ENCODE measurements around the gene ITFG1.

Gene ITFG1

DNA sequence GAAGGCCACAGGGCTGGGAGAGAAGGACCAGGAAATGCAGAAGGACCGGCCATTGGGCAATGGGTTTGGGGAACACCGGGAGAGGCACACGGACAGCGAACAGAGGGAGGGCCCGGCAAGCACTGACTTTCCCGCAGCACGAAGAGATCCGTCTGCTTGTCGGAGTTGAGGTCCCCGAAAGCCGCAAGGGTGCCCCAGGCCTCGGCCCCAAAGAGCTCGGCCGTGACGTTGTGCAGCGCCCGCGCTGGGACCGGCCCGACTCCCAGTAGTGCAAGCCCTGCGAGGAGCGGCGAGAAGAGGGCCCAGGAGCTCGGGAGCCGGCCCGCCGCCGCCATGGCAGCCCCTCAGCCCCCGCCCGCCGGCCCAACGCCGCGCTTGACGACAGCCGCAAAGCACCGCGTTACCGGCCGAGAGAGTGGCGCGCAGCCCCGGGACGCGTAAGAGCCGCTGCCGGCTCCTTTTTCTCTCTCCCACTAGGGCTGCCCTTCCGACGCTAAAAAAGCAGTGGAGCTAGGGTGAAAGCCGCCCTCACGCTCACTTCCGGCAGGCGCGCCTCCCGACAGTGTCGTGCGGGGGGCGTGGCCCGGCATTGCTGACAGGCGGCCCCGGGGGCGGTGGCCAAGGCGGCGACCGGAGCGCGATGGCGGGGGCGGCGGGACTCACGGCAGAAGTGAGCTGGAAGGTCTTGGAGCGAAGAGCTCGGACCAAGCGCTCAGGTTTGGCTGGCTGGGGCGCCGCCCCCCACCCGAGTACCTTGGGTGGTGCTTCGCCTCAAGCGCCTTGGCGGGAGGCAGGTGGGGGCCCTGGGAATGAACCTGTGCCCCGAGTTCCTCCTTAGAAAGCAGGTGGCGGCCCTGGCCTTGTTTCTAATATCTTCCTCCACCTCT lies at the start of gene ITFG1, which contains the start of gene PHKB:
TSS of gene ITFG1 (minus strand) at position 353 of the 887 bp plus-strand sequence. CDS start at position 335, 18 bp downstream.
TSS of gene PHKB (plus strand) at position 621 of the 887 bp plus-strand sequence. CDS start at position 641, 20 bp downstream.
- ATAC-seq (ENCODE audit: low read depth): peak; percentile 83
- Mint-ChIP-seq H3K27me3 (no peaks in the 10 kb centered on the region), H3K4me3 (peak within 1 kb of the TSS; percentile 98), H3K9me3 (no peaks in the 10 kb centered on the region), H3K27ac (peak within 1 kb of the TSS; percentile 99), H3K36me3 (peaks cover 13% of the 10 kb centered on the region), H3K4me1 (peaks cover 34% of the 10 kb centered on the region)
- peak; percentile 94 to 97 for DNase-seq (ENCODE audit: low spot score in 2 of 2)

DNA sequence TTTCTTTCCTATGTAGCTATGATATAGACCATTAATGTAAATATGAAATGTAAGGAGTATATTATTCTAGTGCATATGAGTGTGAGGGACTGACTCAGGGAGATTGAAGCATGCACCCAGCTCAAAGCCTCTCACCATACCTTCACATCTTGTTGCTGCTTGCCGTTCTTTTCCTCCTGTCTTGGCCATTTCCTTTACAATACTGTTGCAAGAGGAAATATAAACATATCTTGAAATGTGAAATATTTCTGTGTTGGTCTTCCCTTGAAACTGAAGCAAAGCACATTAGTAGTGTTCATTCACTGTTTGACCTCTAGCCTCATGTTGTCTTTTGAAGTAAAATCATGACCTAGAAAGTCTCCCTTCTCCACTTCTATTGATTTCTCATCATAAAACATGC lies 46.8 kb upstream of the ITFG1 start:
- no peak overlapping the region for H3K4me3 Mint-ChIP-seq

DNA sequence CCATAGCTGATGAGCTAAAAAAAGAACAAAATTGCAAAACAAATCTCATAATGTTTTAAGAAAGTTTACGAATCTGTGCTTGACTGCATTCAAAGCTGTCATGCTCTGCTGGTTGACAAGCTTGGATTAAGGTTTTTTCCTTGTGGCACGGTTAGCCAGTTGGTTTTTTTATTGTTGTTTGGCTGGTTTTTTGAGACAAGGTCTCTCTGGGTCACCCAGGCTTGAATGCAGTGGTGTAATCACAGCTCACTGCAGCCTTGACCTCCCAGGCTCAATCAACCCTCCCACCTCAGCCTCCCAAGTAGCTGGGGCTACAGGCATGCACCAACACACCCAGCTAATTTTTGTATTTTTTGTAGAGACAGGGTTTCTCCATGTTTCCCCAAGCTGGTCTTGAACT lies 45.9 kb upstream of the ITFG1 start:
- H3K36me3 Mint-ChIP-seq: peaks cover 26% of the 10 kb centered on the region
- ATAC-seq (ENCODE audit: low read depth) (no peak), DNase-seq (ENCODE audit: low spot score in 2 of 2) (no peak)
- H3K9me3 Mint-ChIP-seq: no peaks in the 10 kb centered on the region
- no peaks in the 10 kb centered on the region for H3K27me3 Mint-ChIP-seq
- H3K27ac Mint-ChIP-seq: no peak overlapping the region
- no peak overlapping the region for H3K4me3 Mint-ChIP-seq
- H3K4me1 Mint-ChIP-seq: peaks cover 3% of the 10 kb centered on the region

More for the DNA sequence above, 46.8 kb upstream of the ITFG1 start:
- Mint-ChIP-seq H3K27ac (no peak overlapping the region), H3K9me3 (no peaks in the 10 kb centered on the region), H3K36me3 (peaks cover 29% of the 10 kb centered on the region), H3K4me1 (peaks cover 3% of the 10 kb centered on the region), H3K27me3 (no peaks in the 10 kb centered on the region)
- DNase-seq (ENCODE audit: low spot score in 2 of 2) (no peak), ATAC-seq (ENCODE audit: low read depth) (no peak)

GRCh38 chr16:47504599-47504998 lies 43.7 kb upstream of the ITFG1 start:
- Mint-ChIP-seq H3K36me3 (peaks cover 22% of the 10 kb centered on the region), H3K4me1 (peaks cover 3% of the 10 kb centered on the region), H3K9me3 (no peaks in the 10 kb centered on the region), H3K4me3 (no peak overlapping the region), H3K27ac (no peak overlapping the region), H3K27me3 (no peaks in the 10 kb centered on the region)
- DNase-seq (ENCODE audit: low spot score in 2 of 2): no peak
- no peak for ATAC-seq (ENCODE audit: low read depth)

DNA sequence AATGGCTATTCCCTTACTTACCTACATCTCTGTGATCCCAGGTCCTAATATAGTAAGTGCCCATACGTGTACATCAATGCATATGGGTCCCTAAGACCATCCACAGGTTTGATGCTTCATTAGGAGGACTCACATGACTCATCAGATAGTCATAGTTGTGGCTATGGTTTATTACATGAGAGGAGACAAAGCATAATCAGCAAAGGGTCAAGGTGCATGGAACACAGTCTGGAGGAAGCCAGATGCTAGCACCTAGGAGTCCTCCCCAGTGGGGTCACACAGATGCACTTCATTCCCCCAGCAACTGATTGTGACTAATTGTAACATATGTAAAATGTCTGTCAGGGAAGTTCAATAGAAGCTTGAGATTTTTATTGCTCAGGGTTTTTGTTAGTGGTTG lies 43.1 kb upstream of the ITFG1 start:
- Mint-ChIP-seq H3K36me3 (peaks cover 24% of the 10 kb centered on the region), H3K4me1 (peaks cover 3% of the 10 kb centered on the region), H3K9me3 (no peaks in the 10 kb centered on the region), H3K27me3 (no peaks in the 10 kb centered on the region), H3K4me3 (no peak overlapping the region), H3K27ac (no peak overlapping the region)
- DNase-seq (ENCODE audit: low spot score in 2 of 2): no peak
- no peak for ATAC-seq (ENCODE audit: low read depth)

DNA sequence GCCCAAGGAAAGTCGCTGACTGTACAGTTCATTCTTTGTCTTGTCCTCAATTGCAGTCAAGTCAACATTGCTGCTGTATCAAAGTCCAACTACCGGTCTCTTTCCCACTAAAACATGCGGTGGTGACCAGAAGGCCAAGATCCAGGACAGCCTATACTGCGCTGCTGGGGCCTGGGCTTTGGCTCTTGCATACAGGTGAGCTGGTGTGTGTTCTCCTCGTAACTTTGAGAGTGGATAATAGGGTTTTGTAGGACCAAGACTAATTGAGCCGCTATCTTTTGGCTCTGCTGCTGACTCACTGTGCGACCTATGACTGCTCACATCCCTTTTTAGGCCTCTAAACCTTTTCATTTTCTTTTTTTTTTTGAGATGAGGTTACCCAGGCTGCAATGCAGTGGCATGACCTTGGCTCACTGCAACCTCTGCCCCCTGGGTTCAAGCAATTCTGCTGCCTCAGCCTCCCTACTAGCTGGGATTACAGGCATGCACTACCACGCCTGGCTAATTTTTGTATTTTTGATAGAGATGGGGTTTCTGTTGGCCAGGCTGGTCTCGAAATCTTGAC lies 38.9 kb upstream of the ITFG1 start:
- Mint-ChIP-seq H3K4me1 (peaks cover 2% of the 10 kb centered on the region), H3K27me3 (no peaks in the 10 kb centered on the region), H3K4me3 (no peak overlapping the region), H3K27ac (no peak overlapping the region), H3K36me3 (peaks cover 29% of the 10 kb centered on the region), H3K9me3 (no peaks in the 10 kb centered on the region)
- ATAC-seq (ENCODE audit: low read depth): no peak
- no peak for DNase-seq (ENCODE audit: low spot score in 2 of 2)

DNA sequence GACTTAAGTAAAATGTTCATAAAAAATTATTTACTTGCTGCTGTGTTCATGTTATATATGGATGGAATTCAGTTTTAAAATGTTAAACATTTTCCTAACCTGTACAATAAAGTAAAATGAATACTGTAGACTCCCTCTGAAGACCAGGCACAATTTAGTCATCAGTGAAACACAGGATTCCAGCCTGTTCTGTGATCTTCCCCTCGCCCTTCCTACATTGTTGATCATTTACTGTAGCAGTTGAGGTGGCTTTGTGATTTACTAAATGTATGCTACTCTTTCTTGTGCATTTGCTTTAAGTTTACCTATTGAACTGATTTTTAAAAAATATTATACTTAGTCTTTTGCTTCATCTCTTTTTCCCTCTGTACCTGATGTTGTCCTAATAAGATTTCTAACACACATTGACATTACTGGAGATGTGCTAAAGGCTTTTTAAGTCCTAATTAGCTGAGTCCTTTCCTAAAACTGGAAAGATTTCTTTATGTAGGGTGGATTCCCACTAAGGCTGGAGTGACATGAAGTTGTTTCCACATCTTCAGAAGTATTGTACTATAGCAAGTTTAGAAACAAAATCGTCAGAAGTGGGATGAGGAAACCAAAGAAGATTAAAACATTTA lies 38.3 kb upstream of the ITFG1 start:
- peaks cover 25% of the 10 kb centered on the region for H3K36me3 Mint-ChIP-seq

DNA sequence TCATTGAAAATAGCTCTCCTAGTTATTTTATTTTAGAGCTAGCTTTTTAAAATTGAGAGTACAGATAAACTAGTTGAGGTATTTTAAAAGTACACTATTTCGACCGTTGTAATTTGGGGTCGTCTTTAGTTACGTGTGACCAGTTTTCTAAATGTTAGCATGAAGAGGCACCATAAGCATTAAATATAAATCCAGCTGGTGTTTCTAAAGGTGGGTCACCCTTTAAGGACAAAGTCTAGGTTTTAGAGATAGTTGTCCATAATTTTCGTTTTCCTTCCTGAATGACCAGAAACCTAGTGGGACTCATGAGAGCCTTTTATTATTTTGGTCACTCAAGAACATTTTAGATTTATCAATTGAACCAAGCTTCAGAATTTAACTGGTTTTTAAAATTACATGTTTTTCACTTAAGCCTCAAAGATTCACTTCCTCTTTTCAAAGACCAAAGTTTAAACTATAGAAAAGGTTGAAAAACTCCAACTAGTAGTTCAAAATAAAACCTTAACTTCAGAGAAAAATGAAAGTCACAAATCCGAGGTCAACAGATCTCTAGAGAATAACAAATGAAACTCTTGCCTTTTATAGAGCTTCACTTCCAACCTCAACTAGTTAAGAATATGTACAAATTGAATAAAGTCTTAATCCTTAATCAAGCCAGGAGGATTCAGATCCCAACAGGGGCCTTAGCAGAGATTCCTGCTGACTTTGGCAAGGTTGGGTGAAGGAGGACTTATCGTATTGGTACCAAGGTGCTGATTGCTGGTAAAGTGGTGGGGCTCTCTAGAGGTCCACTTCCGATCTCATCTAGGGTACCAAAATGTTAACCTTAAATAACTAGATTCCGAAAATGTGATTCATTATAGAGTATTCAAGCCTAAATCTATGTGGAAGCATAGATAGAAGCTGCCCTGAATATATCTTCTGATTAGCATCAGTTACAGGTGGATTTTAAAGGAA lies 32.8 kb upstream of the ITFG1 start:
- H3K4me1 Mint-ChIP-seq: peaks cover 16% of the 10 kb centered on the region
- H3K36me3 Mint-ChIP-seq: peaks cover 18% of the 10 kb centered on the region
- H3K9me3 Mint-ChIP-seq: peaks cover 2% of the 10 kb centered on the region
- H3K27me3 Mint-ChIP-seq: no peaks in the 10 kb centered on the region
- ATAC-seq (ENCODE audit: low read depth) (peak; percentile 69), DNase-seq (ENCODE audit: low spot score in 2 of 2) (no peak)
- H3K4me3 Mint-ChIP-seq: peak overlapping the region; percentile 89
- peak overlapping the region; percentile 78 for H3K27ac Mint-ChIP-seq

More for the DNA sequence above, 38.3 kb upstream of the ITFG1 start:
- DNase-seq (ENCODE audit: low spot score in 2 of 2): no peak
- H3K27me3 Mint-ChIP-seq: no peaks in the 10 kb centered on the region
- no peak overlapping the region for H3K4me3 Mint-ChIP-seq
- H3K4me1 Mint-ChIP-seq: peaks cover 5% of the 10 kb centered on the region
- no peak overlapping the region for H3K27ac Mint-ChIP-seq
- no peak for ATAC-seq (ENCODE audit: low read depth)
- no peaks in the 10 kb centered on the region for H3K9me3 Mint-ChIP-seq

DNA sequence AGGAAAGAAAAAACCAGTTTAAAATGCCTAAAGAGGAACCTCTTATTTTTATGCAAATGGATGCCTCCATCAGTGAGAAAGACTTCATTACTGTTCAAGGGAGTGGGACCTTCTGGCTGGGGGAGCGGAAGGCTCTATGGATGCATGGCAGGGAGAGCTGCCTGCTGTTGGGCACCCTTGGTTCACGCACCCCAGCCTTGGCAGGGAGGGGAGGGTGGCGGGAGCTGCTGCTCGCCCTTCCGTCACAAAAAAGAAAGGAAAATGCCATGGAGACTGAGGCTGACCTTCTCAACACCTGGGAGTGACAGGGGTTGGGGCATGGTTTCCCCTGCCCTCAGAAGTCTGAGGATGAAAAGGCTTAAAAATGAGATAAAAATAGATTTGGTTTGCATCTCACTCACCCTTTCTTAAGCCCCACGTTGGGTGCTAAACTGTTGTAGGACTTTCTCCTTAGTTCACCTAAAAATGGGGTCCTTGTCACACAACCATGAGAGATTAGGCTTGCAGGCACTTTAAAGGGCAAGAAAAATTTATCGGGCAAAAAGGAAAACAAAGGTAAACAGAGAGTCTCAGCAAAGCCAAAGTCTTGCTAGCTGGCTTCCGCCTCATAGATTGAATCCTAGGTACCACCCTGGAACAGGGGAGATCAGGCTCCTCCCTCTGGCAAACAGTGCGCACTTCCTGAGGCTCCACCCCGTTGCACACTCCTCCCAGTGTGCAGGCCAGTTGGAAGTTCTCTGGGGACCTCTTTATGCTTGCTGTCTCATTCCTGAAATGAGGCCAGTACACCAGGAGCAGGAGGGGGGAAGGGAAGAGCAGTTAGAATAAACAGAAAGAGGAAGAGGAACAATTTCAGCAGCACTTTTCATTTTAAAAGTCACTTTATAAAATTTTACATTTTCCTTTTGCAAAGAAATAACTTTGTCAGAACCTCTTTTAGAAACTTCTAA lies 31.8 kb upstream of the ITFG1 start:
- peaks cover 16% of the 10 kb centered on the region for H3K4me1 Mint-ChIP-seq
- H3K36me3 Mint-ChIP-seq: peaks cover 24% of the 10 kb centered on the region
- DNase-seq (ENCODE audit: low spot score in 2 of 2) (peak in 1 of 2 donors; percentile 38), ATAC-seq (ENCODE audit: low read depth) (peak; percentile 72)
- H3K4me3 Mint-ChIP-seq: peak overlapping the region; percentile 89
- peak overlapping the region; percentile 78 for H3K27ac Mint-ChIP-seq
- H3K9me3 Mint-ChIP-seq: peaks cover 4% of the 10 kb centered on the region
- H3K27me3 Mint-ChIP-seq: no peaks in the 10 kb centered on the region

- ATAC-seq (ENCODE audit: low read depth) (no peak), DNase-seq (ENCODE audit: low spot score in 2 of 2) (no peak)
- Mint-ChIP-seq H3K4me3 (peak overlapping the region; percentile 89), H3K9me3 (peaks cover 4% of the 10 kb centered on the region), H3K36me3 (peaks cover 23% of the 10 kb centered on the region), H3K4me1 (peaks cover 16% of the 10 kb centered on the region), H3K27ac (peak overlapping the region; percentile 78), H3K27me3 (no peaks in the 10 kb centered on the region)
These were observed 31.2 kb upstream of the ITFG1 start for GRCh38 chr16:47492036-47492427.

GRCh38 chr16:47490471-47490870 lies 29.6 kb upstream of the ITFG1 start:
- H3K4me3 Mint-ChIP-seq: no peak overlapping the region
- H3K27me3 Mint-ChIP-seq: no peaks in the 10 kb centered on the region
- peaks cover 4% of the 10 kb centered on the region for H3K9me3 Mint-ChIP-seq
- peak overlapping the region; percentile 78 for H3K27ac Mint-ChIP-seq
- H3K36me3 Mint-ChIP-seq: peaks cover 26% of the 10 kb centered on the region
- H3K4me1 Mint-ChIP-seq: peaks cover 18% of the 10 kb centered on the region
- no peak for DNase-seq (ENCODE audit: low spot score in 2 of 2)
- ATAC-seq (ENCODE audit: low read depth): no peak

DNA sequence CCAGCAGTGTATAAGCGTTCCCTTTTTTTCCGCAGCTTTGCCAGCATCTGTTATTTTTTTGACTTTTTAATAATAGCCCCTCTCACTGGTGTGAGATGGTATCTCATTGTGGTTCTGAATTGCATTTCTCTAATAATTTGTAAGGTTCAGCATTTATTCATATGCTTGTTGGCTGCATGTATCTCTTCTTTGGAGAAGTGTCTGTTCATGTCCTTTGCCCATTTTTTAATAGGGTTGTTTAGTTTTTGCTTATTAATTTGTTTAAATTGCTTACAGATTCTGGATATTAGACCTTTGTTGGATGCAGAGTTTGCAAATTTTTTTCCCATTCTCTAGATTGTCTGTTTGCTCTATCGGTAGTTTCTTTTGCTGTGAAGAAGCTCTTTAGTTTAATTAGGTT lies 27.2 kb upstream of the ITFG1 start:
- ATAC-seq (ENCODE audit: low read depth): no peak
- Mint-ChIP-seq H3K9me3 (peaks cover 4% of the 10 kb centered on the region), H3K27ac (no peak overlapping the region), H3K4me1 (peaks cover 15% of the 10 kb centered on the region), H3K36me3 (peaks cover 26% of the 10 kb centered on the region), H3K27me3 (no peaks in the 10 kb centered on the region), H3K4me3 (no peak overlapping the region)
- DNase-seq (ENCODE audit: low spot score in 2 of 2): no peak

Measured in memory B cell (primary cell).